ENCODE data around the gene SOST.

DNA sequence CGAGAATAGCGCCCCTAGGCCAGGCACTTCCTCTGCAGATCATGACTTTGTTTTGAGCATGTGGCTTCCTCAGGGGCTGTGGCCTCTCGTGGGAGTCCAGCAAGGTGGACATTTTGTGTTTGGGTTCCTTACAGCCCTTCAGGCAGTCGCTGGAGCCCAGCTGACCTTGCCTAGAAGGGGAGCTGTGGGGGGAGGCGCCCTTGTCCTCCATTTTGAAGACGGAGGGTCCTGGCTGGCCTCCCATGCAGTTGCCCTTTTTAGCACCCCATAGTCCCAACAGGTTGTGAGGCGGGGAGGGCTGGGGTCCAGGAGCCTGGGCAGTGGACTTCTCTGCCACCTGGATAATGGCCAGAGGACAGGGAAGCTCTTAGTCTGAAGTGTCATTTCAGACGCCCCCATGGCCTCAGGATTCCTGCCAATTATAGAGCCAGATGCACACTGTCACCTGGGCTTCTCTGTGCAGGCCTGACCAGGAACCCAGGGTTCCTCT, 1.4 kb downstream of the SOST start:
- TF ChIP-seq, protein P1, sequence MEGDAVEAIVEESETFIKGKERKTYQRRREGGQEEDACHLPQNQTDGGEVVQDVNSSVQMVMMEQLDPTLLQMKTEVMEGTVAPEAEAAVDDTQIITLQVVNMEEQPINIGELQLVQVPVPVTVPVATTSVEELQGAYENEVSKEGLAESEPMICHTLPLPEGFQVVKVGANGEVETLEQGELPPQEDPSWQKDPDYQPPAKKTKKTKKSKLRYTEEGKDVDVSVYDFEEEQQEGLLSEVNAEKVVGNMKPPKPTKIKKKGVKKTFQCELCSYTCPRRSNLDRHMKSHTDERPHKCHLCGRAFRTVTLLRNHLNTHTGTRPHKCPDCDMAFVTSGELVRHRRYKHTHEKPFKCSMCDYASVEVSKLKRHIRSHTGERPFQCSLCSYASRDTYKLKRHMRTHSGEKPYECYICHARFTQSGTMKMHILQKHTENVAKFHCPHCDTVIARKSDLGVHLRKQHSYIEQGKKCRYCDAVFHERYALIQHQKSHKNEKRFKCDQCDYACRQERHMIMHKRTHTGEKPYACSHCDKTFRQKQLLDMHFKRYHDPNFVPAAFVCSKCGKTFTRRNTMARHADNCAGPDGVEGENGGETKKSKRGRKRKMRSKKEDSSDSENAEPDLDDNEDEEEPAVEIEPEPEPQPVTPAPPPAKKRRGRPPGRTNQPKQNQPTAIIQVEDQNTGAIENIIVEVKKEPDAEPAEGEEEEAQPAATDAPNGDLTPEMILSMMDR (IDR thresholded peaks at IDR 0.05) = no peak
- TF ChIP-seq POLR2A (IDR thresholded peaks at IDR 0.05) = no peak
- TF ChIP-seq EP300 (IDR thresholded peaks at IDR 0.05) = no peak
